Measurements from ENCODE around the gene ADGRF1. TPM values are rescaled to one million over a fixed set of nuclear protein-coding genes. Genes with fewer than 3 reads are reported as not detected.

ADGRF1 gene
- total RNA-seq, 1 donor from 2014 or later = not detected

Other genes starting within 250 kb of the ADGRF1 start
- not detected in 2 replicates for gene MEP1A, start 248.9 kb downstream of the ADGRF1 start, total RNA-seq
- gene ADGRF5, start 120.4 kb downstream of the ADGRF1 start, total RNA-seq = 2.0 and 20.1 TPM in 2 replicates